ENCODE measurements around the gene SBNO2.

SBNO2 gene

DNA sequence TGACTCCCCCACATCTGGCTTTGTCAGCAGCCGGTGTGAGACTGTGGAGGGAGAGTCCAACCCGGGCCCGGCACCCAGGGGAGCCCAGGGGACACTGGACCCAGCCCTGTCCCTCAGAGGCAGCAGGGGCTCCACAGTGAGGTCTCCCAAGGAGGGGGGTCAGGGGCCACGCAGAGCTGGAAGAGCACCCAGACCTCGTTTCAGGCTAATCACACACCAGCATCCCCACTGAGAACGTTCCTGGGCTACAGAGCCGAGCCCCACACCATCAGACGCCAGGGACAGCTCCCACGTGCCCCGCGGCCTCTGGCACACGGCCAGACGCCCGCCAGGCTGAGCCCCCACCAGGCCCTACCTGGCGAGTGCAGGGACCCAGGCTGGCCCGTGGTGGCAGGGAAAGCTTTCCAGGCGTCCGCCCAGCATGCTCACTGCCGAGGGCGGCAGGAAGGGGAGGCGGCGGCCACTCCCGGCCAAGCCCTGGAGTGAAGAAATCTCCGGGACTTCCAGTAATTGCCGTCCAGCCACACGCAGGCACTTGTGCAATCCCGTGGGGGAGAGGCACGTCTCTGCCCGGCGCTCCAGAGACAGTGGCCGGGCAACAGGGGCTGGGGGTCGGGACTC lies 19.2 kb downstream of the SBNO2 start:
- DNase-seq (ENCODE audit: low read depth), result peak; percentile 85

DNA sequence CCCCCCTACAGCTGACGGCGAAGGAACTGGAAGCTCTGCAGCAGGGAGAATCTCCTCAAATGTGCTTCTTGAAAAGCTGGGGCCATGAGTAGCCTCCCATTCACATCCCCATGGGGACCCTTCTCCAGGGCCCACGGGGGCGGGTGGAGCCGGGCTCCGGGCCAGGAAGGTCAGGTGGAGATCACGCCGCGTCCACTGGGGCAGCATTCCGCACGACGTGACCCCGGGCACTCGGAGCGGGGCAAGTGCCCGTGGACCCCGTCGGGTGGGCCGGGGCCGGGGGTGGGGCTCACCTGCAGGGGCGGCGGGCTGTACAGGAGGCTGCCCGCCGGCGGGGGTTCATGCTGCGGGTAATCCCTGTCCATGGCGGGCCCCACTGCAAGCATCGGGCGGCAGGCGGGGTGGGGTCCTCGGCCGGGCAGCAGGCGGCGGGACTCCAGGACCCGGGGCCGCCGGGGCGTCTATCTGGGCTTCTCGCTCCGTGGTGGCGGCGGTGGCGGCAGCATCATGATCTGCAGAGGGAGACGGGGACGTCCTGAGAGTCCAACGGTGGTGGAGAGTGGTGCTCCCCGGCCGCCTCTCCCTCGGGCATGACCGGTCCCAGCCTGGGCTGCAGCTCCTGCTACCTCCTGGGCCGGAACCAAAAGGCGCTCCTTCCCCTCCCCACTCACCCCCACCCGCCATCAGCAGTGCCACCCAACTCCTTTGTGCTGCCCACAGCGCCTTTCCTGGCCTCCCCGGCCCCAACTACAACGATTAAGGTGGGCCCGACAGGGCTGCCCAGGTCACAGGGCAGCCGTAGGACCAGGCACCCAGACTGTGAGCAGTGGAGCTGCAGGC lies 20.0 kb downstream of the SBNO2 start:
- DNase-seq (ENCODE audit: low read depth), result no peak

GRCh38 chr19:1151917-1152587 lies 22.0 kb downstream of the SBNO2 start:
- no peak for DNase-seq (ENCODE audit: low read depth)

- DNase-seq (ENCODE audit: low read depth), result no peak
Observed at GRCh38 chr19:1151037-1151724, 22.9 kb downstream of the SBNO2 start.

DNA sequence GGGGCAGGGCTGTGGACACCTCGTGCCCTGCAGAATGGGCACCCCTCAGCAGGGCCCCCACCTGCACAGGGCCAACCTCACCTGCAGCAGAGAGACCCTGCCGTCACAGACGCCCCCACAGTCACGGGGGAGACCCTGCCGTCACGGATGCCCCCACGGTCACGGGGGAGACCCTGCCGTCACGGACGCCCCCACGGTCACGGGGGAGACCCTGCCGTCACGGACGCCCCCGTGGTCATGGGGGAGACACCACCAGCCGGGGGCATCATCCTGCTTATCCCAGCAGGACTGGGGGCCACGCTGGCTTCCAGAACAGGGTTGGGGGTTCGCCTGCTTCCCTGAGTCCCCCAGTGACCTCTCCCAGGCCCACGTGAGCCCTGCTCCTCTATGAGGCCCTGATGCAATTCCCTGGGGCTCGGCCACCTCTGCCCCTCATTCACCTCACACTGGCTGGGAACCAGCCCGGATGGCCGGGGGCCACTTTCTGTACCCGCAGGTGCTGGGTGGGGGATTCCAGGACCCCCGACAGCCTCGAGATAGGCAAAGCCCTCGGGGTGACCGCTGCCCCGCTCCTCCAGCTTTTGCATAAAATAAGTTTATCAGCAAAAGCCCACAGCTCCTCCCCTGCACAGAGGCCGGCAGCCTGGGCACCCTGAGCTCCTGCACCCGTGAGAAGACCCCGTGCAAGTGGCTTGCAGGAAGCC lies 23.6 kb downstream of the SBNO2 start:
- DNase-seq (ENCODE audit: low read depth), result no peak

DNA sequence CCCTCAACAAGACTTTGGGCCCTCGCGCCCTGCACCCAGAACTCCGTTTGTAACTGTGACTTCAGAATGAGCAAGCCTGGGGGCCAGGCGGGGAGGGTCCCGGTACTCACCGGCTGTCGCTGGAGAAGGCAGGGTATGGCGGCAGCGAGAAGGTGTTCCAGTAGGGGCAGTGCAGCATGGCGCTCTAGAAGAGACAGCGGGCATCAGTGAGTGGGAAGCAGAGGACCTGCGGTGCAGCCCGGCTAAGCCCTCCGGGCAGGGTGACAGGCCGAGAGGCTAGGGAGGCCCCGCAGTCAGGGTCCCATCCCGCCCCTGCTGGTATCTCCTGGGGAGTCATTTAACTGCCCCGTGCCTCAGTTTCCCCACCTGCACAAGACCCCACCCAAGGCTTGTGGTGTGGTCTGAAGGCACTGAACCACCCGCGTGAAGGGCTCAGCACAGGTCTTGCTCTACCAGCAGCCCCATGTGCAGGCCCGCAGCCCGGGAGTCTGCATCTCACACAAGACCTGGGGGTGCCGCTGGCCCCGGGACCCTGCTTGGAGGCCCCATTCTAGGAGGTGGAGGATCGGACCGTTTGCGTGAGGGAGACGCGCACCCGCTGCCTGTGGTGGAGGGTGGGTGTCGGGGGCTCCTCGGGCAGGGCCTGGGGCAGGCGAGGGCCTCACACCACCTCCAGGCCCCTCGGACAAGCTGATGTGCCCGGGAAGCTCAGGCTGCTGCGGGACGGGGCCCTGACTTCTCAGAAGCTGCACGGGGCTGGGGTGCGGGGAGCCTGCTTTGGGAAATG lies 24.6 kb downstream of the SBNO2 start:
- DNase-seq (ENCODE audit: low read depth), result no peak

DNA sequence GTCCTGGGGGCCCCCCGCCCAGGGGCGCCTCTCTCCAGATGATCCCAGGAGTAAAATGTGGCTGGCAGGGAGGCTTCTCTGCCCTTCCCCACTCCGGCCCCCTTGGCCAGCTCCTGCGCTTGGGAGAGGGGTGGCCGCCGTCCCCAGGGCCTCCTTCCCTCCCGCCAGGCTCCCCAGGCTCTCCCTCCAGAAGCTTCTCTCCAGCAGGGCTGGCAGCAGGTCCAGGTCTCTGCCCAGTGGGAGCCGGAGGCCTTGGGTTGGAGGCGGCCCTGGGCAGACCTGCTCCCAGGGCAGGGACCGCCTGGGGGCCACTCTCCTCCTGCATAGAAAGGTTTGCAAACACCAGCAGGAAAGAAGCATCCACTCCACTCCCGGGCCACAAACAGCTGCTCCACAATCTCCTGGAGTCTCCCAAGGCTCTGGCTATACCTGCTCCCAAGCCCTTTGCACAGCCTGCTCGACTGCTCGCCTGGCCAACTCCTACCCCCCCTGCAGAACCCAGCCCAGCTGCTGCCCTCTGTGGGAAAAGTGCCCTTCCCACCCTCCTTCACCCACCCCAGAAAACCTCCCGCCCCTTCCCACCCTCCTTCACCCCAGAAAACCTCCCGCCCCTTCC lies 26.0 kb downstream of the SBNO2 start:
- no peak for DNase-seq (ENCODE audit: low read depth)

- no peak for DNase-seq (ENCODE audit: low read depth)
Observed at GRCh38 chr19:1146858-1147780, 26.9 kb downstream of the SBNO2 start.

- DNase-seq (ENCODE audit: low read depth), result no peak
Observed at GRCh38 chr19:1146412-1146699, 27.7 kb downstream of the SBNO2 start.

DNA sequence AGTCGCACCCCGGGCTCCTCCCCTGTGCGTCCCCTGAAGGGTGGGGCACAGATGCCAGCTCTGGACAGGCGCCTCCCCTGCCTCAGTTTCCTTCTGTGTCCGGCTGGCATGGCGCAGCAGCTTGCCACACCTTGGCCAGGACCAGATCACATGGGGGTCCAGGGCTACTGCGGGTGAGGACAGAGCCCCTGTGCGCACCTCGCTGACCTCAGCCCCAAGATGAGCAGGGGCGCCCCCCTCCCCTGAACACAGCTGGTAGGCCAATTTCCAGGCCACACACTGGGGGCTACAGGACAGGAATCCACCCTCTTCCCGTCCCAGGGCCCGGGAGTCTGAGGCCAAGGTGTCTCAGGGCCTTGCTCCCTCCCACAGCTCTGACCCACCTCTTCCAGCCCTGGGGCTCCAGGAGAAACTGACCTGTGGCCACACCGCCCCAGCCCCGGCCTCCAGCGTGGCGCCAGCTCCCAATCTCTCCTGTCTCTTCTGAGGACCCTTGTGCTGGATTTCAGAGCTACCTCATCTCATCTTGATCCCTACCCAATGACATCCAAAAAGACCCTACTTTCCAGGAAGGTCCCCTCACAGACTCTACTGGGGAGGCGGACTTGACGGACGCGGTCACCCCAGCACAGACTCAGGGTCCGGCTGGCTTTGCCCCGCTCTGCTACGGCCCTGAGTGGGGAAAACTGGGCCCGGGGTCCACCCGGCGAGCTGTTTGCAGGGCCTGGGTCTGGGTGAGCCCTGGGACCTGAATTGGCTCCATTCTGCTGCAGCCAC lies 28.2 kb downstream of the SBNO2 start:
- no peak for DNase-seq (ENCODE audit: low read depth)

- DNase-seq (ENCODE audit: low read depth), result no peak
Observed at GRCh38 chr19:1144741-1145140, 29.3 kb downstream of the SBNO2 start.

DNA sequence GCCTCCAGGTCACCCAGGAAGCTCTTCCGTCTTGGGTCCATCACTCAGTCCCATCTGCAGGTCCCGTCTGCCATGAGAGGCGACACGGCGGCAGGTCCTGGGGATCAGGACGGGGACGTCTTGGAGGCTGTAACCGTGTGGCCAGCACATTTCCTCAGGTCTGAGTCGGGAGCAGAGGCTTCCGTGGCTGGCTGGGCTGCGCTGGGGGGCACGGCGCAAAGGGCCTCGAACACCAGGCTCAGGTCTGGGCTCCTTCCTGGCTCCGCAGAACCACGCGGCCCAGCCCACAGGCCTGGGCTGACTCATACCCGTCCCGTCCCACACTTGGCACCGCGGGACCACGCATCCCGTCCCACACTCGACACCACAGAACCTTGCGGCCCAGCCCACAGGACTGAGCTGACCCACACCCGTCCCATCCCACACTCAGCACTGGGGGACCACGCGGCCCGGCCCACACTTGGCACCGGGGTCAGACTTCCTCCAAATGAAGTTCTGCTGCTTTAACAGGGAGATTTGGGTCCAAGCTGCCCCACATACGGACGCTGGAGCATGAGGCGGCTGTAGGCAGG lies 30.2 kb downstream of the SBNO2 start:
- no peak for DNase-seq (ENCODE audit: low read depth)

GRCh38 chr19:1141944-1142343 lies 32.1 kb downstream of the SBNO2 start:
- DNase-seq (ENCODE audit: low read depth), result no peak

DNA sequence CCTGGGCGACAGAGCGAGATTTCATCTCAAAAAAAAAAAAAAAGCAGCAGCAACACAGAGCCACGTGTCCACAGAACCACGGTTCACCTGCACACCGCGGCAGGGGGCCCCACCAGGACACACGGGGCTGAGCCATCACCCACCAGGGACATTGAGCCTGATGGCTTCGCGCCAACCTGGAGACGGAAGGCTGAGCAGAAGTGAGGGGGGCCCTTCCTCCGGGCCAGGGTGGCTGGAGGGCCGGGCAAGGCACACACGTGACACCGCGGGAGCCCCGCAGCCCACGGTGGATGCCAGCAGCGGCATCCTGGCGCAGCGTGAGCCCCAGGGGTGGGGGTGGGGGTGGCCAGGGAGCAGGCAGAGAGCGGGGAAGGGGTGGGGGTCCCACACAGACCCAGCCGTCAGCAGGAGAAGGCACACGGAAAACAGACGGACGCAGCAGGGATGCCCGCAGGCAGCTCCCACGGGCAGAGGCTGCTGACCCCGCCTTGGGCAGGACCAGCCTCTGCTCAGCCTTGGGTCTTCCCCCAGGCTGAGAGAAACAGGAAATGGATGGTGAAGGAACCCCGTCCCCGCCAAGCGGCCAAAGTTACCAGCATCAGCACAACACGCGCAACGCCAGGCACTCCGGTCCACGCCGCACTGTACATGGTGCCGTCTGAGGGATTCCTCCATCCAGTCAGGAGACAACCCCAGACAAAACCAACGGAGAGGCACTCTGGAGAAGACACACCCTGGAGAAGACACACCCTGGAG lies 33.6 kb downstream of the SBNO2 start:
- DNase-seq (ENCODE audit: low read depth), result no peak

DNA sequence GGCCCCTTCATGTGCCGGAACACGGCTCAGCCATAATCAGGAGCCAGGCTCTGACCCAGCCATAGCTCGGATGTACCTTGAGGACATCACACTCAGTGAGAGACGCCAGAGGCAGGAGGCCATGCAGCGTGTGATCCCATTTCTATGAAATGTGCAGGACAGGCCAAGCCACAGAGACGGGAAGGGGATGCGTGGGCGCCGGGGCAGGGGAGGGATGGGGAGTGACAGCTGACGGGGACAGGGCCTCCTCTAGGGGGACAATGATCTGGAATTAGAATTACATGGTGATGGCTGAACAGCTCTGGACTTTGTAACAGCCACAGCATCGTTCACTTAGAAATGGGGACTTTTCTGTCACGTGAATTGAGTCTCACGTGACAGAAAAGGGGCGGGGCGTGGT lies 34.9 kb downstream of the SBNO2 start:
- DNase-seq (ENCODE audit: low read depth), result no peak

GRCh38 chr19:1138121-1138520 lies 35.9 kb downstream of the SBNO2 start:
- no peak for DNase-seq (ENCODE audit: low read depth)

DNA sequence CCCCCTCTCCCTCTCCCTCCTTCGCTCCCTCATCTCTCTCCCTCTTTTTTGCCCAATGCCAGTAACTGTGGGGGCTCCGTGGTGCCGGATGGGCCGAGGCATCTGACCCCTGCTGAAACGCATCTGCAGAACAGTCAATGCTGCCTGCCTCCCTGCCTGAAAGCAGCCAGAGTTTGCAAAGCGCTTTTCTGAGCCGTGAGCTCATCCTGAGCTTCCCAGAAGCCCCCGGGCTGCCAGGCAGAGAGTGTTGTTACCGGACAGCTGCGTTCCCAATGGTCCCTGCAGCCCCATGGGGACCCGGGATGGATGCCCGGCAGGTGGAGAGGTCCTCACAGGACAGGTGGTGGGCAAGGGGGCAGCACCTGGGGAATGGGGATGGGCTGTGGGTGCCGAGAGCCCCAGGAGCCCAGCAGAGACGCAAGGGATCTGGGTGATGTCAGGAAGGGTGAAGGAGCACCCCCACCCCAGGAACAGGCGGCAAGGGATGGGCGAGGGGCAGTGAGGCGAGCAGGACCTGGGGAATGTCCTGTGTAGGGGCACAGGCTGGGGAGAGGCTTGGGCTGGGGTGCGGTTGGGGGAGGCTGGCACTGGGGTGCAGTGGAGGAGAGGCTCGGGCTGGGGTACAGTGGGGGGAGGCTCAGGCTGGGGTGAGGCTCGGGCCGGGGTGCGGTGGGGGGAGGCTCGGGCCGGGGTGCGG lies 37.3 kb downstream of the SBNO2 start:
- no peak for DNase-seq (ENCODE audit: low read depth)

Data from GM04504 (cell line).